Trophoblast cell (in vitro differentiated cells and primary cell): Measurements from ENCODE around the gene TSNAX.

Experiments
- DNase-seq, 2 donors: peaks; one replicate each; pipeline ENCODE4 v3.0.0-alpha.2; 2016
- H2AFZ ChIP-seq: 2 replicates; pipeline ENCODE4 v1.6.1; 2013; ENCODE audit warnings: low read length, moderate library complexity, mild to moderate bottlenecking; ENCODE audit not compliant: insufficient read depth, poor library complexity
- H2AK5ac ChIP-seq: 2 replicates; pipeline ENCODE4 v1.6.1; 2013; ENCODE audit warnings: mild to moderate bottlenecking, low read length
- H2BK120ac ChIP-seq: 2 replicates; pipeline ENCODE4 v1.6.1; 2013; ENCODE audit warnings: low read length, mild to moderate bottlenecking, moderate library complexity; ENCODE audit not compliant: insufficient read depth, poor library complexity
- H2BK12ac ChIP-seq: 2 replicates; pipeline ENCODE4 v1.6.1; 2013; ENCODE audit warnings: mild to moderate bottlenecking, low read length, moderate library complexity
- H2BK5ac ChIP-seq: 2 replicates; pipeline ENCODE4 v1.6.1; 2013; ENCODE audit warnings: low read length, low read depth, moderate library complexity, mild to moderate bottlenecking; ENCODE audit not compliant: poor library complexity
- H3K14ac ChIP-seq: 2 replicates; pipeline ENCODE4 v1.6.1; 2013; ENCODE audit warnings: mild to moderate bottlenecking, low read length
- H3K18ac ChIP-seq: 2 replicates; pipeline ENCODE4 v1.6.1; 2013; ENCODE audit warnings: mild to moderate bottlenecking, low read length
- H3K23ac ChIP-seq: 2 replicates; pipeline ENCODE4 v1.6.1; 2013; ENCODE audit warnings: low read length
- H3K27ac ChIP-seq: 2 replicates; pipeline ENCODE4 v1.5.1; 2013; ENCODE audit warnings: low read depth, mild to moderate bottlenecking, inconsistent platforms, low read length, moderate library complexity
- H3K27me3 ChIP-seq: 2 replicates; pipeline ENCODE4 v1.6.1; 2013; ENCODE audit warnings: inconsistent platforms, mild to moderate bottlenecking, low read length, moderate library complexity; ENCODE audit not compliant: insufficient read depth
- H3K36me3 ChIP-seq, 2 experiments: 1 replicate in 1 of 2; 2 replicates in 1 of 2; pipeline ENCODE4 v1.6.1; 2013; ENCODE audit warnings: low read length in 2 of 2, mild to moderate bottlenecking in 2 of 2, moderate library complexity in 1 of 2; ENCODE audit not compliant: insufficient read depth in 2 of 2, control insufficient read depth in 1 of 2
- H3K4ac ChIP-seq: 2 replicates; pipeline ENCODE4 v1.6.1; 2013; ENCODE audit warnings: low read depth, mild to moderate bottlenecking, low read length, moderate library complexity
- H3K4me1 ChIP-seq, 2 experiments: 1 replicate in 1 of 2; 2 replicates in 1 of 2; pipeline ENCODE4 v1.6.1; 2013; ENCODE audit warnings: low read length in 2 of 2, mild to moderate bottlenecking in 2 of 2, moderate library complexity in 1 of 2; ENCODE audit not compliant: insufficient read depth in 2 of 2, control insufficient read depth in 1 of 2
- H3K4me2 ChIP-seq: 2 replicates; pipeline ENCODE4 v1.6.1; 2013; ENCODE audit warnings: inconsistent platforms, mild to moderate bottlenecking, low read length, moderate library complexity
- H3K4me3 ChIP-seq: 2 replicates; pipeline ENCODE4 v1.5.1; 2013; ENCODE audit warnings: mild to moderate bottlenecking, low read depth, low read length, inconsistent platforms
- H3K79me1 ChIP-seq: one replicate; pipeline ENCODE4 v1.6.1; 2013; ENCODE audit warnings: low read length
- H3K79me2 ChIP-seq: 2 replicates; pipeline ENCODE4 v1.6.1; 2013; ENCODE audit warnings: low read length, mild to moderate bottlenecking; ENCODE audit not compliant: control insufficient read depth, insufficient read depth, poor library complexity
- H3K9ac ChIP-seq: 2 replicates; pipeline ENCODE4 v1.6.1; 2013; ENCODE audit warnings: mild to moderate bottlenecking, low read length
- H3K9me3 ChIP-seq: 2 replicates; pipeline ENCODE4 v1.6.1; 2013; ENCODE audit warnings: low read depth, mild to moderate bottlenecking, control low read depth, inconsistent platforms, low read length; ENCODE audit not compliant: insufficient read depth
- H4K12ac ChIP-seq: 2 replicates; pipeline ENCODE4 v1.6.1; 2013; ENCODE audit warnings: low read depth, mild to moderate bottlenecking, low read length, moderate library complexity
- H4K8ac ChIP-seq: 2 replicates; pipeline ENCODE4 v1.6.1; 2013; ENCODE audit warnings: low read depth, mild to moderate bottlenecking, low read length, moderate library complexity
- H4K91ac ChIP-seq: one replicate; pipeline ENCODE4 v1.6.1; 2013; ENCODE audit warnings: low read depth, mild to moderate bottlenecking, low read length, moderate library complexity
- WGBS: extraction: QIAGEN DNeasy Blood & Tissue Kit; methylation state at CpG from one replicate; pipeline ENCODE4 v1.1.7; 2013; ENCODE audit warnings: missing lambda C conversion rate; ENCODE audit not compliant: insufficient read length, insufficient coverage; ENCODE audit errors: extremely low coverage; 5-methylcytosine and 5-hydroxymethylcytosine counted together

The TSNAX gene

GRCh38 chr1:231546693-231547092 lies 18.2 kb downstream of the TSNAX start:
- Histone ChIP-seq H2AFZ (no peak overlapping the region), H3K4me3 (no peak overlapping the region), H3K27me3 (no peaks in the 10 kb centered on the region), H3K9me3 (no peaks in the 10 kb centered on the region), H2BK5ac (no peak overlapping the region), H3K4ac (no peak overlapping the region), H3K9ac (no peak overlapping the region), H3K14ac (no peak overlapping the region), H3K4me1 (no peaks in the 10 kb centered on the region), H3K79me1 (no peaks in the 10 kb centered on the region), H3K27ac (no peak overlapping the region), H3K79me2 (no peaks in the 10 kb centered on the region), H4K12ac (no peak overlapping the region), H4K8ac (no peak overlapping the region), H3K23ac (no peak overlapping the region), H2AK5ac (no peak overlapping the region), H4K91ac (no peak overlapping the region), H3K36me3 (peaks cover 4 to 5% of the 10 kb centered on the region in 2 experiments), H2BK120ac (no peak overlapping the region), H2BK12ac (no peak overlapping the region), H3K18ac (no peak overlapping the region), H3K4me2 (no peak overlapping the region)
- no peak for DNase-seq
- WGBS, result no CpG with 5 or more reads among the region's 4 CpGs

GRCh38 chr1:231549733-231550447 lies 21.4 kb downstream of the TSNAX start:
- Histone ChIP-seq H4K8ac (no peak overlapping the region), H4K12ac (no peak overlapping the region), H3K9ac (no peak overlapping the region), H3K23ac (no peak overlapping the region), H3K4ac (no peak overlapping the region), H2BK12ac (no peak overlapping the region), H3K36me3 (peaks cover 2% of the 10 kb centered on the region in 2 experiments), H3K79me2 (no peaks in the 10 kb centered on the region), H3K4me3 (no peak overlapping the region), H3K79me1 (no peaks in the 10 kb centered on the region), H3K27me3 (no peaks in the 10 kb centered on the region), H2BK120ac (no peak overlapping the region), H3K4me2 (no peak overlapping the region), H2AK5ac (no peak overlapping the region), H2BK5ac (no peak overlapping the region), H3K9me3 (no peaks in the 10 kb centered on the region), H3K14ac (no peak overlapping the region), H3K18ac (no peak overlapping the region), H2AFZ (no peak overlapping the region), H3K4me1 (no peaks in the 10 kb centered on the region), H4K91ac (no peak overlapping the region), H3K27ac (no peak overlapping the region)
- DNase-seq, result peak in 1 of 2 donors; percentile 15
- whole genome bisulfite sequencing, result no CpG with 5 or more reads among the region's 4 CpGs

DNA sequence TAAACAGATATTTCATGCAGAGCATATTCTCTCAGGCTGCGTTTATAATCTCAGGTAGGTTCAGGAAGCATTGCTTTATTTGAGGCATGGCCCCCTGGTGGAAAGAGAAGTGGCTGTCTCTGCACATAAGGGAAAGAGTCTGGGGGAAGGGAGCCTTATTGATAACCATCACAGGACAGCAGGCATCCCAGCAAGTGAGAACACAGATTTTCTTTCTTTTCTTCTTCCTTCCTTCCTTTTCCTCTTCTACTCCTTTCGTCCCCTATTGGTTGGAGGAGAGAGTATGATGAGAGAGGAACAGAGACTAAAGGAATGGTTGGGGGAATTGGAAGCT lies 21.9 kb downstream of the TSNAX start:
- Histone ChIP-seq H3K9me3 (no peaks in the 10 kb centered on the region), H2BK12ac (no peak overlapping the region), H2AFZ (no peak overlapping the region), H2BK5ac (no peak overlapping the region), H3K4me3 (no peak overlapping the region), H3K4me1 (no peaks in the 10 kb centered on the region), H3K79me2 (no peaks in the 10 kb centered on the region), H3K14ac (no peak overlapping the region), H3K9ac (no peak overlapping the region), H2BK120ac (no peak overlapping the region), H4K91ac (no peak overlapping the region), H3K27me3 (no peaks in the 10 kb centered on the region), H3K4ac (no peak overlapping the region), H4K8ac (no peak overlapping the region), H3K79me1 (no peaks in the 10 kb centered on the region), H3K23ac (no peak overlapping the region), H3K4me2 (no peak overlapping the region), H3K27ac (no peak overlapping the region), H4K12ac (no peak overlapping the region), H3K36me3 (peaks cover 2% of the 10 kb centered on the region in 2 experiments), H2AK5ac (no peak overlapping the region), H3K18ac (no peak overlapping the region)
- WGBS, result no CpG with 5 or more reads among the region's 2 CpGs
- peak in 1 of 2 donors; percentile 55 for DNase-seq

GRCh38 chr1:231553320-231553719 lies 24.9 kb downstream of the TSNAX start:
- no peak overlapping the region for H2BK12ac ChIP-seq
- no peaks in the 10 kb centered on the region for H3K4me1 ChIP-seq
- H2BK120ac ChIP-seq, result no peak overlapping the region
- WGBS, result no CpG with 5 or more reads among the region's 2 CpGs
- no peak overlapping the region for H3K9ac ChIP-seq
- H4K8ac ChIP-seq, result no peak overlapping the region
- no peak overlapping the region for H3K14ac ChIP-seq
- H4K12ac ChIP-seq, result no peak overlapping the region
- H2AK5ac ChIP-seq, result no peak overlapping the region
- H3K9me3 ChIP-seq, result no peaks in the 10 kb centered on the region
- H3K23ac ChIP-seq, result no peak overlapping the region
- H3K27ac ChIP-seq, result no peak overlapping the region
- no peak overlapping the region for H3K4ac ChIP-seq
- H3K4me2 ChIP-seq, result no peak overlapping the region
- peaks cover under 1 to 6% of the 10 kb centered on the region in 2 experiments for H3K36me3 ChIP-seq
- no peaks in the 10 kb centered on the region for H3K79me1 ChIP-seq
- H3K4me3 ChIP-seq, result no peak overlapping the region
- no peak for DNase-seq
- H3K27me3 ChIP-seq, result no peaks in the 10 kb centered on the region
- no peak overlapping the region for H2BK5ac ChIP-seq
- no peak overlapping the region for H3K18ac ChIP-seq
- no peak overlapping the region for H4K91ac ChIP-seq
- no peak overlapping the region for H2AFZ ChIP-seq
- H3K79me2 ChIP-seq, result no peaks in the 10 kb centered on the region
